Heart right ventricle (tissue), 16 donors: ENCODE measurements around the gene IL17RA. TPM values are rescaled to one million over a fixed set of nuclear protein-coding genes. Genes with fewer than 3 reads are reported as not detected.
A peak's percentile ranks its signal among the peaks of the same experiment; 100 is the strongest.

ENCODE experiments used
- ATAC-seq, 8 donors: fragments of 200-7000 bp; cut with Tn5 transposase; one replicate each; pipeline ENCODE4 v1.9.1; 2020; ENCODE audit warnings: mild to moderate bottlenecking in 8 of 8, moderate library complexity in 8 of 8, moderate number of reproducible peaks in 1 of 8
- DNase-seq, 2 donors: peaks; one replicate each; pipeline ENCODE4 v3.0.0-alpha.2; 2020
- H3K27ac ChIP-seq, 10 donors: fragments of 200-600 bp; sonication (generic) in 2 of 10; one replicate each; pipeline versions ENCODE4 v1.5.0 to v1.8.0; 2020 to 2022; ENCODE audit warnings: mild to moderate bottlenecking in 3 of 10
- H3K27me3 ChIP-seq, 7 donors: fragments of 200-600 bp; one replicate each; pipeline ENCODE4 v1.8.0; 2021 to 2022; ENCODE audit warnings: mild to moderate bottlenecking in 2 of 7
- H3K36me3 ChIP-seq, 9 donors: fragments of 200-600 bp; sonication (generic) in 1 of 9; one replicate each; pipeline versions ENCODE4 v1.5.0 to v1.8.0; 2020 to 2022; ENCODE audit warnings: mild to moderate bottlenecking in 2 of 9
- H3K4me1 ChIP-seq, 9 donors: fragments of 200-600 bp; sonication (generic) in 1 of 9; one replicate each; pipeline versions ENCODE4 v1.5.0 to v1.8.0; 2020 to 2022; ENCODE audit warnings: mild to moderate bottlenecking in 4 of 9
- H3K4me3 ChIP-seq, 10 donors: fragments of 200-600 bp; sonication (generic) in 2 of 10; one replicate each; pipeline versions ENCODE4 v1.5.0 to v1.8.0; 2020 to 2022; ENCODE audit warnings: mild to moderate bottlenecking in 7 of 10, moderate library complexity in 2 of 10
- H3K9me3 ChIP-seq, 11 donors: fragments of 200-600 bp in 10 of 11; sonication (generic) in 2 of 11; one replicate each; pipeline versions ENCODE4 v1.5.0 to v1.8.0; 2013 to 2022; ENCODE audit warnings: mild to moderate bottlenecking in 2 of 11, control low read depth in 1 of 11, moderate library complexity in 1 of 11
- CTCF ChIP-seq, 9 donors: fragments of 200-600 bp; sonication (generic) in 2 of 9; IDR thresholded peaks; one replicate each; pipeline versions ENCODE4 v1.5.0 to v1.8.0; 2021 to 2022; ENCODE audit warnings: antibody characterized with exemption in 9 of 9, mild to moderate bottlenecking in 5 of 9, moderate library complexity in 1 of 9
- WGBS, 2 donors: extraction: QIAGEN DNeasy Blood & Tissue Kit; methylation state at CpG; one replicate each; pipeline ENCODE4 v1.1.7; 2013; ENCODE audit warnings: inconsistent platforms in 1 of 2; 5-methylcytosine and 5-hydroxymethylcytosine counted together
- intact Hi-C, 10 donors: fragments of 100-400 bp; cut with DNase I; formaldehyde crosslinking; loops; one replicate each; pipeline versions ENCODE4 v1.11.1 to v1.14.2; 2022
- polyA plus RNA-seq, 2 donors: library from polyadenylated mRNA; stranded (reverse); fragments of 200-250 nt; gene quantifications; one replicate each; pipeline ENCODE4 v1.2.3, GENCODE V29; 2013
- total RNA-seq, 10 donors: library from RNA; stranded (reverse); fragmentation: NEBNext Ultra II Directional in 3 of 10; extraction: Animal tissue kit (Norgen Biotek cat#: 25700) in 3 of 10; gene quantifications; one replicate each; pipeline versions ENCODE4 v1.2.1 to v1.2.4, GENCODE V29; 2021 to 2023
- donor health status: Arrhythmogenic right ventricular cardiomyopathy.
- donor health status: ischemic (EF 13 %, LVEDD 7.1; RV severe dilation, severe dysfunction).
- donor health status: healthy with polysubstance abuse.
- donor health status: DM: no; HTN: yes; CAD: no.
- donor health status: DM: no; HTN: no; CAD: no.
- donor health status: ischemic (EF 25% LVEDD 6.9; RV normal size, moderate dysfunction).
- donor health status: ischemic (EF 25% LVEDD 5.7; RV mildly dilated, moderate dysfunction).
- donor health status: healthy.
- donor health status: DM: yes; HTN: yes; CAD: no.
- donor health status: Ischemic cardiomyopathy.
- donor health status: ischemic (EF 35%, LVEDD 5.7; RV mildly dilated, moderate dysfunction).
- donor health status: nonischemic (EF 11% LVEDD 7.7; RV severe dilation, severe dysfunction).
- donor health status: DM: yes; HTN: yes; CAD: no.
- donor health status: PGD.
- donor health status: ischemic (EF 29% LVEDD 5.4; RV normal size, mild dysfunction).
- donor health status: nonischemic (EF 23%, LVEDD 6.1; RV moderate dilation, normal function).

The IL17RA gene
- total and polyA plus RNA-seq, 12 donors, result 4.0 to 15.9 (median 5.4) TPM

DNA sequence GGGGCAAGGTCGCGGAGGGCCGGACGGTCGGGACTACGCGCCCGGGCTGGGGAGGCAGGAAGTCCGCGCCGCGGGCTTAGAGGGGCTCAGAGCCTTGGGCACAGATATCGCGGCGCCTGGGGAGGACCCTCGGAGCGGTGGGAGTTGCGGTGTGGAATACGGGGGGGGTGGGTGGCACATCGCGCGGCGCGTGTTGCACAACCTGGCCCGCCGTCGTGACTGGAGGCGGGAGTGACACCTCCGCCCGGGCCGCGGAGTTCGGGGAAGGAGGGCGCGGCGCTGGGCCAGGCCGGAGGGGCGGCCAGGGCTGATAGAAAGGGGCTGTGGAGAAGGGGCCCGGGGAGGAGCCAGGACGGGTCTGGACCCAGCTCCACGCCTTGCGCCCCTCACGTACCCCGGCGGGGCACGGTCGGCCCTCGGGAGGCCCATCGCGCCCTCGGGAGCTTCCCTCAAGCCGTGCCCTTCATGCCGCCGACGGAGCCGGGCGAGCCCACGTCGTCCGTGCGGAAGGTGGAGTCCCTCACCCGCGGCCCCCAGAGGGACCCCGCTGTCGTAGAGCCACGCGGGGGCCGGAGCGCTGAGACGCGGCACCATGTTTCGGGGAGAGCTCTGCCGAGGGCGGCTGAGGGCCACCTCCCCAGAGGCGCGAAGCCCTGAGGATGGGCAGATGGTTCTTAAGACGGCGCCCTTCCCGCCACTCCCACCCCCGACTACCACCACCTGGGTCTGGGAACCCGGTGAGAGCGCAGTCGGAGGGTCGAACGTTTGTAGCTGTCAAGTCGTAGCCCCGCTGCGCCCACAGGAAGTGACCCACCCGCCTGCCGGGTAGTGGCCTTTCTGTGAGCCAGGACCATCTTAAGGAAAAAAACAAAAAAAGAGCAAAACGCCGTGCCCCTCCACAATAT lies 729 bp downstream of the IL17RA start:
- peak in 1 of 2 donors; percentile 46 for DNase-seq
- Histone ChIP-seq H3K4me1 (peaks cover 0 to 56% (median 17%) of the 10 kb centered on the region in 9 donors), H3K9me3 (no peaks in the 10 kb centered on the region), H3K4me3 (peak overlapping the region; percentile 72 to 98 (median 96)), H3K27ac (peak overlapping the region; percentile 49 to 99 (median 90)), H3K27me3 (no peaks in the 10 kb centered on the region), H3K36me3 (peaks cover 0 to 9% (median 0%) of the 10 kb centered on the region in 9 donors)
- WGBS, 2 donors, result 5 to 6% methylated on average over 73 to 92 of the region's 92 CpGs
- ATAC-seq, result peak; percentile 17 to 67 (median 36)
- intact Hi-C loops, result loop anchor here in 7 of 10 donors (2.0 to 10.0 kb wide), 8 partner anchors 37 to 729 kb away; partner anchors contain the start of genes HDHD5 (in 2 of the 7) and TMEM121B (in 1 of the 7)
- TF ChIP-seq CTCF (IDR thresholded peaks at IDR 0.05), result no peak

DNA sequence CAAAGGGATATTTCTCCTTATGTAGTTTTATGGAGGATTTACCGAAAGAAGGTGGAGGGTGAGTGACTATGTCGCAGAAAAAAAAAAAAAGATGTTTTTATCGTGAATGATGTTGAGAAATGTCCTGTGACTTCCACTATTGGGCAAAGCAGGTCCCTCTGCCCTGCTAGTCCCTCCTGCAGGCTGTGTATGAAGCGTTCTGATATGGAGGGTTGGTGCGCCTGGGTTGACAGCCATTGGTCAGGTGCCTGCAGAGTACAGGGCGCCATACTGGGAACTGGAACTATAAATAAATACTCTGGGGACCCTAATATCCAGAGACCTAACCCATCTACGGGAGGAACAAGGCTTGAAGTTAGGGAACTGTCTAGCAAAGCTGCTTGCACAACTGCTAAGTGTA lies 1.5 kb downstream of the IL17RA start:
- intact Hi-C loops, result loop anchor here in 6 of 10 donors (5.0 to 10.0 kb wide), 7 partner anchors 36 to 729 kb away; partner anchors contain the start of genes HDHD5 (in 1 of the 6) and TMEM121B (in 1 of the 6)
- ATAC-seq (no peak), DNase-seq (no peak)
- Histone ChIP-seq H3K36me3 (peaks cover 0 to 9% (median 0%) of the 10 kb centered on the region in 9 donors), H3K4me3 (peak overlapping the region in 7 of 10 donors; percentile 72 to 98 (median 96)), H3K9me3 (no peaks in the 10 kb centered on the region), H3K4me1 (peaks cover 0 to 64% (median 17%) of the 10 kb centered on the region in 9 donors), H3K27ac (peak overlapping the region in 5 of 10 donors; percentile 0 to 99 (median 90)), H3K27me3 (no peaks in the 10 kb centered on the region)
- 77 to 78% methylated on average over 7 of the region's 7 CpGs for WGBS, 2 donors
- TF ChIP-seq CTCF (IDR thresholded peaks at IDR 0.05), result no peak

GRCh38 chr22:17086788-17087497 lies 2.1 kb downstream of the IL17RA start:
- intact Hi-C loops, result loop anchor here in 6 of 10 donors (5.0 to 10.0 kb wide), 7 partner anchors 35 to 728 kb away; partner anchors contain the start of genes HDHD5 (in 1 of the 6) and TMEM121B (in 1 of the 6)
- Histone ChIP-seq H3K27me3 (no peaks in the 10 kb centered on the region), H3K9me3 (no peaks in the 10 kb centered on the region), H3K4me1 (peaks cover 0 to 70% (median 17%) of the 10 kb centered on the region in 9 donors), H3K27ac (peak overlapping the region in 3 of 10 donors; percentile 0 to 99 (median 93)), H3K4me3 (peak overlapping the region in 6 of 10 donors; percentile 72 to 98 (median 96)), H3K36me3 (peaks cover 0 to 9% (median 0%) of the 10 kb centered on the region in 9 donors)
- no peak for TF ChIP-seq CTCF (IDR thresholded peaks at IDR 0.05)
- ATAC-seq (no peak), DNase-seq (no peak)
- WGBS, 2 donors, result 75 to 76% methylated on average over 10 of the region's 10 CpGs
